NCI-H748 (cell line): ENCODE measurements around the gene MICAL3.

Experiments used
- DNase-seq: peaks from one replicate; lab custom pipeline; 2025; ENCODE audit not compliant: unreplicated experiment; lab: John Stamatoyannopoulos, UW

Gene MICAL3

GRCh38 chr22:17956630-17957029, 67.7 kb downstream of the MICAL3 start:
- no peak for DNase-seq

GRCh38 chr22:17955590-17956379, 68.6 kb downstream of the MICAL3 start:
- no peak for DNase-seq

DNA sequence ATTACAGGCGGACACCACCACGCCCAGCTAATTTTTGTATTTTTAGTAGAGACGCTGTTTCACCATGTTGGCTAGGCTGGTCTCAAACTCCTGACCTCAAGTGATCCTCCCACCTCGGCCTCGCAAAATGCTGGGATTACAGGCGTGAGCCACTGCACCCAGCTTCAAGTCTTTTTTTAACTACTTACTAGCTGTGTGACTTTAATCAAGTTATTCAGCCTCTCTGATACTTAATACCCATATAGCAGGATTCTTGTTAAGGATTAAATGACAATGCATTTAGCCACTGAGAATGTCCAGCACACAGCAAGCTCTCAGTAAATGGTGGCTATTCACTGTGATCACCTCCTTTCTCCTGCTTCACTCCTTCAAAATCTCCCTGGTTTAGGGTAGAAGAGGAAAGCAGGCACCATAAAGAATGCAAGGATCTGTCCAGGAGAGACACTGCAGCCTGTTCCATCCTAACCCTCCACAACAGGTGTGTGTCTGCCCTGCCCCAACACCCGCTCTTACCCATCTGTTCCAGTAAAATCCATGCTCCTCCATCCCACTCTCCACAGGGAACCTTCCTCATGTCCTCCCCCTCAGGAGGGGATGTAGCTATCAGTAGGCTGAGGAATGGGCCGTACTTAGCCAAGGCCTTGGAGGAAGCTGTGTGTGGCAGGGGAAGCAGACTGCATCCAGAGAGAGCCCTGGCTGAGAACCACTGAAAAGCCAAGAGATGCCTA, 69.3 kb downstream of the MICAL3 start:
- no peak for DNase-seq

DNA sequence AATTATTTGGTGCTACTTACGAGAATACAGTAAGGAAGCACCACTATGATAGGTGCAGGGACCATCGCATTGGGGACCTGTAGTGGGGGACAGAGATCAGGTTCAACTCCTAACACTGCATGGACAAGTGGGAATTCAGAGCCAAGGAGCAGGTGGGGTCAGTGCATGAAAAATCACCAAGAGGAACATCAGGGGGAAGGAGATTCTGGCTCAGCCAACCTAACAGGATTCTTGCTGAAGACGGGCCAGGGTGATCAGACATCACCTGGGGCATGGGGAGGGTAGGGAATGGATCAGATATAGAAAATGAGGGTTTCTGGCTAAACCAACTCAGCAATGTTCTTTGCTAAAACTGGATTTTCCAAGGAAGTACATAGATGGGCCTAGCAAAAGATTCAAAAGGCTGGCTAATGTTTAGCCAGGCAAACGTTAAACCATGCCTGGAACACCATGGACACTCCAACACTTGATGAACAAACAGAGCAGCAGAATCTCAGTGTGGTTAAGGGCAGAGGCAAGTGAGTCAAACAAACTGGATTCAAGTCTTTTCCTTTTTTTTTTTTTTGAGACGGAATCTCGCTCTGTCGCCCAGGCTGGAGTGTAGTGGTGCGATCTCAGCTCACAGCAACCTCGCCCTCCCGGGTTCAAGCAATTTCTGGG, 70.0 kb downstream of the MICAL3 start:
- no peak for DNase-seq

DNA sequence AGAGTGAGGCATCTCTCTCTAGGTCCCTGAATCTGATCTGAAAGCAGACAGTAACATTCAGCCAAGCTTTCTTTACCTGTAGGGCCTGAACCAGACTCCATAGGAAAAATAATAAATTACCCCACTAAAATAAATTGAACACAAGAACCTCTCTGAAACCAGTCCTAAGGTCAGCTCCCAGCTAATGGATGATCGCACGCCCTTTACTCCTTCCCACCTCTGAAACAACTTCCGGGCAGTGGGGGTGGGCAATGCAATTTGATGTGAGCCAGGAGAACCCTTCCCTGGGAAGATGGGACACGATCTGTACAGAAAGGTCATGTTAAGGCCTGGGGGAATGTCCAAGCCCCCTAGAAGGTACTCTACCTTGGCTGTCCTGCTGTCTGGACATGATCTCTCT, 71.2 kb downstream of the MICAL3 start:
- DNase-seq: no peak

GRCh38 chr22:17952273-17952801, 72.0 kb downstream of the MICAL3 start:
- no peak for DNase-seq

- no peak for DNase-seq
Observed at GRCh38 chr22:17951315-17951714, 73.0 kb downstream of the MICAL3 start.

DNA sequence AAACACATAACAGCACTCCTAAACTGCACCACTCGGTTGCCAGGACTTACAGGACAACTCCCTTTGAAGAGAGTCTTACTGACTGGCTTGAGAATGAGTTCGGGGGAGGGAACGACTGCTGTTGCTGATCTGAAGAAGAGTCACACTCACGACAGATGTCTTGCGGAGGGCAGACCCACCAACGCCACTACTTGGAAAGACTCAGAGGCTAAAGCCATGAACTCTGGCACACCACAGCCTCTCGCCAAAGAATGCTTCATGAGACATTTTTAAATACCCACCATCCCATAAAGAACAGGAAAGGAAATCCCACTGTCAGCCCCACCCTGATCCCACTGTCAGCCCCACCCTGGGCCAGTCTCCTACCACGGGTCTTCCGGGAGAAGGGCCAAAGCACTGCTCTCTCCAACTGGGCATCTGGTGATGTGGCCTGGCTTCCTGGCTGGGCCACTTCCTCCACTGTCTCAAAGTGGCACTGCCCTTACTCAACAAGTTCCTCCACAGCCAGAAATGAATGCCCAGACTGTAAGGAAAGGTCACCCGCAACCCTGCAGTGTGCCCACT, 73.6 kb downstream of the MICAL3 start:
- no peak for DNase-seq

GRCh38 chr22:17949642-17950473, 74.5 kb downstream of the MICAL3 start:
- no peak for DNase-seq

GRCh38 chr22:17948101-17948500, 76.3 kb downstream of the MICAL3 start:
- DNase-seq: no peak

DNA sequence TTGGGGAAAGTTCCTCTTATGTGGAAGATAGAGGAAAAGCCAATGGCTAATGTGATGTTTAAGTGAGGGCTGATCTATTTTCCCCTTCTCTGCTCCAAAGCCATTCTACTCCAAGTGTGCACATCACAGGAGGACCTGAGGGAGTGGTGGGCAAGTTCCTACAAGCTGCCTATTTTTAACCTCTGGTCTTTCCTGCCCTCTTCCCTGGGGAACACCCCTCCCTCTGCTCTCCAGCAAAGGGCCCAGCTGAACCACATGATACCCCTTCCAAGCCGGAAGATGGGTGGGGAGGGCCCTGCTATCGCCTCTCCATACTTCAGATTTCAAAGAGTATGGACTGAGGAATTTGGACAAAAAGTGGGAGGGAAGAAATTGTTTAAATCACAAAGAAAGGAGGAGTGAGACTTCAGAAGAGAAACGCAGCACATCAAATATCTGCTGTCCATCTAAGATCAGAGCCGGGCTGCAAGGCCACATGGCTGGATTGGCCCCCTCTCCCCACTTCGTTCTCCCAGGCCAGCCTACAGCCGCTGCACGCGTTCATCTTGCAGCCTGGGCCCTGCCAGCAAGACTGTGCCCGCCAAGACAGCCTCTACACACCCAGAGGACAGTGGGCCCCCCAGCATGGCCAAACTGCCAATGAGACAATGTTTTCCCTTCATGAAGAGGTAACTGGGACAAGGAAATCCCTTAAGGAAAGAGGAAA, 77.5 kb downstream of the MICAL3 start:
- DNase-seq: no peak

DNA sequence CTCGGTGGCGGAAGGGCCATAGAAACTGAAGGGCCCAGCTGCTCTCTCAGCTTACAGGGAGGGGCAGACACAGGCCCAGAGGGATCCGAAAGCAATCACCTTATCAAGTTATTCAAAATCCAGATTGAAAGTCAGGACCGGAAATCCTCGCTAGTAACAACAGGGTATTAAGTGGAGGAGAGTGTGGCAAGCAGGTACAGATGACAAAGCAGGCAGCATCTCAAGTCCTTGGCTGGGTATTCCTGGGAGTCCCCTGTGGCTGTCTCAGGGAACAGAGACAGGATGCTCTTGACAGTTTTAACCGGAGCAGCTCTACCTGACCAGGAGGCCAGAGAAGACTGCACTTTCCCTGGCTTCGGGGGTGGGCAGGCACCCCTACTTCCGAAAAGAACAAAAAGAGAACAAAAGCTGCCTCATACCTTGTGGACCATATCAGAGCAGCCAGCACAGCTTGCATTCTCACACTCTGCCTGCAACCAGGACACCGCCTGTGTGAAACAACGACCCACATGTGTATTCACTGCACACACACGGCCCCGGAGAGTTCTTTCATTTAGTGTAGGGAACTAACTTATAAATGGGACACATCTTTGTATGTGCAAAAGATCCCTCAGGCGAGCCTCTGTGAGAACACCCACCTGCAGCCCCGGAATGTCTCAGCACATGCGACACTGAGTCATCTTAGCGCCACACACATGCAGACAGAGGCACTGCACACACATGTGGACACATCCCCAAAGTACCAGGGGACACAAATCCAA, 78.3 kb downstream of the MICAL3 start:
- no peak for DNase-seq

- no peak for DNase-seq
Observed at GRCh38 chr22:17945156-17945887, 79.0 kb downstream of the MICAL3 start.

- no peak for DNase-seq
Observed at GRCh38 chr22:17944256-17944655, 80.1 kb downstream of the MICAL3 start.

- no peak for DNase-seq
Observed at GRCh38 chr22:17943533-17944249, 80.7 kb downstream of the MICAL3 start.

GRCh38 chr22:17942721-17943120, 81.6 kb downstream of the MICAL3 start:
- DNase-seq: no peak

DNA sequence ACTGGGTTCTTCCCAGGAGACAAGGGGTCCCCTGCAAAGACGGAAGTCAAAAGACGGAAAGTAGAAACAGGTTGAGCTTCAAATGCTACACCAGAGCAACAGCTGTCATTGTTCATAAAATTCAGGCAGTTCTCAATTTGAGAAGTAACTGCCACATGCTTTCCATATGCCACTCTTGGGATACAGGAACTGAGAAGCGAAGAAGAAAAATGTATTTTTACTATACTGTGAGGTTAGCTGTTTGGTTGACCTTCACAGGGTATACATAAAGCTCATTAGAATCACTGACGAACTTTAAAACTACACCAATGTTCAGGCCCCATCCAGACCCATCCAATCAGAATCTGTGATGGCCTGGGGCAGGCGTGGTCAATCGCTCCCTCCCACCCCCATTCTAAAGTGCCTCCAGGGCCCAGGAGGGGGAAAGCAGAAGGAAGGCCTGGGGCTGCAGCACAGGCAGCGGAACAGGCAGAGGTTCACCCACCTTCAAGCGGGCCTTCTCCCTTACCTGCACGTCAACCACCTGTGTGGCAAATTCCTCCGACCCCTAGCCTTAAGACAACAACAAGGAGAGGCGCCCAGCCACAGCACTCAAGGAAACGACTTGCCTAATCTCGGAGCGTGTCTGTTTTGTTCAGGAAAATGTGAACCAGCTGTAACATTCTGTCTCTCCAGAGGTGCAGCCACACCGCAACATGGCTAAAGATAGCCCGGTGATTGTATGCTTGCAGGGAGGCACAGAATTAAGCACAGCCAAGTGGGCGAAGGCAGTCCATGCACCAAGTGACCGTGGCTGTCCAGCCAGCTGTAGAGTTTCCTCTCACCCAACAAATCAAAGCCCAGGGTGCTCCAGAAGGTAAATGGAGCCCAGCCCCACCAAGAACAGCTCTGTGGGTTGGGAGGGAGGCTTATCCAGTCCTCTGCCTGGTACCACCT, 82.6 kb downstream of the MICAL3 start:
- DNase-seq: no peak
